ENCODE data around the gene TULP1.

Gene TULP1

DNA sequence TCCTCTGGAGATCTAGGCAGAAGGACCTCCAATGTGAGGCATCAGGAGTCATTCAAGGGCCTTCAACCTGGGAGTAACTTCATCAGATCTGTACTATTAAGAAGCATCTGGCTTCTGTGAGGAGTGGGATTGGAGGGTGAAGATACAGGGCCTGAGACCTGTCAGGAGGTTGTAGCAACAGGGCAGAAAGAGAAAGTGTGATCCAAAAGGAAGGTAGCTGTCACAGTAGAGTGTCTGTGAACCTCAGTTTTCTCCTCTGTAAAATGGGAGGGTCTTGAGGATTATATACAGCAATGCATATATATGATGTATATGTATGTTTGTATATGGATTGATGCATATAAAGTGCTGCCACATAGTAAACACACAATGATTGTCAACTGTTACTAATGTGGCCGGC is 47.0 kb downstream of the TULP1 start:
- H3K36me3 ChIP-seq (ENCODE audit: insufficient read depth, low read length): peaks cover 26% of the 10 kb centered on the region
- H3K9ac ChIP-seq (ENCODE audit: low read depth, low read length): no peak overlapping the region
- H3K4me1 ChIP-seq (ENCODE audit: insufficient read depth, low read length): peaks cover 6% of the 10 kb centered on the region; the same call in 1 of the 2 replicates
- H3K9me3 ChIP-seq (ENCODE audit: control insufficient read depth, insufficient read depth, low read length): no peaks in the 10 kb centered on the region

DNA sequence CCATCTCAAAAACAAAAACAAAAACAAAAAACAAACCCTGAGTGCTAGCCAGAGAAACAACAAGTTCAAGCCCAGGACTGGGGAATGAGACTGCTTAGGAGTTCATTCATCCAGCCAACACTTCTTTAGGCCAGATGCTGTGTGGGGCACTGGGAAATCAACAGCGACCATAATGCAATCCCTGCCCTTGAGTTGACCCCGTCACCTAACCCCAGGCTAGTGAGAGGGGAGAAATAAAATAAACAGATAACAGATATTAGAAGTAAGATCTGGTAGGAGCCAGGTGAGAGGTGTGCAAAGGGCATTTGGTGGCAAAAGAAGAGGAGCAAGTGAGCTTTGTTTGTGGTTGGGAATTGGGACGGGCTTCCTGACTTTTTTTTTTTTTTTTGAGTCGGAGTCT is 49.4 kb downstream of the TULP1 start:
- Histone ChIP-seq H3K9me3 (ENCODE audit: control insufficient read depth, insufficient read depth, low read length) (no peaks in the 10 kb centered on the region), H3K9ac (ENCODE audit: low read depth, low read length) (no peak overlapping the region), H3K4me1 (ENCODE audit: insufficient read depth, low read length) (no peaks in the 10 kb centered on the region), H3K36me3 (ENCODE audit: insufficient read depth, low read length) (peaks cover 7% of the 10 kb centered on the region; the same call in 1 of the 2 replicates)

DNA sequence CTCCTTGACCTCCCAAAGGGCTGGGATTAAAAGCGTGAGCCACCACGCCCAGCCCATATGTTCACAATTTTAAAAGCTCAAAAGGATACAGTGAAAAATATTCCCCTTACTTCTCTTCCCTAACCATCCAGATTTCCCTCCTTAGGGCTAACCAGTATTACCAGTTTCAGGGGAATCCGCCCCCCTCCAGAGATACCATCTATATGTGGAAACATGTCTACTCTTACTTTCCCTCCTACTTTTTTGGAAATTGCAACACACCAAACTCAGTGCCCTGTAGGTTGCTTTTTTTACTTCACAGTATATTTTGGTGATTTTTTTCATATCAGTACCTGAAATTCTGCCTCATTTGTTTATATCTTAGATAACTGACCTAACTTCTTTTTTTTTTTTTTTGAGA is 51.4 kb downstream of the TULP1 start:
- Histone ChIP-seq H3K9ac (ENCODE audit: low read depth, low read length) (no peak overlapping the region), H3K9me3 (ENCODE audit: control insufficient read depth, insufficient read depth, low read length) (no peaks in the 10 kb centered on the region), H3K4me1 (ENCODE audit: insufficient read depth, low read length) (no peaks in the 10 kb centered on the region), H3K36me3 (ENCODE audit: insufficient read depth, low read length) (peaks cover 3% of the 10 kb centered on the region; the same call in 1 of the 2 replicates)

DNA sequence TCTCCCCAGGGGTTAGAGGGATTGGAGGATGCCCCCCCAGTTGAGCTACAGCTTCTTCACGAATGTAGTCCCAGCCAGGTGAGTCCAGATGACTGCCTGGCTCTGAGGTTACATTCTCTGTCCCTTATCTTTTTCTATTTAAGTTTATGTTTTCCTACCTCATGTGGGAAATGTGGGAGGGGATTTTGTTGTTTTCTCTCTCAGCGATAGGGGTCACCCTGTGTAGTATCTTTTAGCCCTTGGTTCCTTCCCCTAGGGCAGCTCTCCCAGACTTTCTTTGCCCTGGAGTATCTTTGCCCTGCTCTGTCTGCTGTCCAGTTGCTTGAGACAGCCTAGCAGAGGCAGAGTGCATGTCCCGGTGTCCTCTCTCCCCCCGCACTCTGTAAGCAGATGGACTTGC is 54.8 kb downstream of the TULP1 start:
- Histone ChIP-seq H3K4me1 (ENCODE audit: insufficient read depth, low read length) (peaks cover 4% of the 10 kb centered on the region; the same call in 1 of the 2 replicates), H3K36me3 (ENCODE audit: insufficient read depth, low read length) (no peaks in the 10 kb centered on the region), H3K9ac (ENCODE audit: low read depth, low read length) (no peak overlapping the region), H3K9me3 (ENCODE audit: control insufficient read depth, insufficient read depth, low read length) (no peaks in the 10 kb centered on the region)

DNA sequence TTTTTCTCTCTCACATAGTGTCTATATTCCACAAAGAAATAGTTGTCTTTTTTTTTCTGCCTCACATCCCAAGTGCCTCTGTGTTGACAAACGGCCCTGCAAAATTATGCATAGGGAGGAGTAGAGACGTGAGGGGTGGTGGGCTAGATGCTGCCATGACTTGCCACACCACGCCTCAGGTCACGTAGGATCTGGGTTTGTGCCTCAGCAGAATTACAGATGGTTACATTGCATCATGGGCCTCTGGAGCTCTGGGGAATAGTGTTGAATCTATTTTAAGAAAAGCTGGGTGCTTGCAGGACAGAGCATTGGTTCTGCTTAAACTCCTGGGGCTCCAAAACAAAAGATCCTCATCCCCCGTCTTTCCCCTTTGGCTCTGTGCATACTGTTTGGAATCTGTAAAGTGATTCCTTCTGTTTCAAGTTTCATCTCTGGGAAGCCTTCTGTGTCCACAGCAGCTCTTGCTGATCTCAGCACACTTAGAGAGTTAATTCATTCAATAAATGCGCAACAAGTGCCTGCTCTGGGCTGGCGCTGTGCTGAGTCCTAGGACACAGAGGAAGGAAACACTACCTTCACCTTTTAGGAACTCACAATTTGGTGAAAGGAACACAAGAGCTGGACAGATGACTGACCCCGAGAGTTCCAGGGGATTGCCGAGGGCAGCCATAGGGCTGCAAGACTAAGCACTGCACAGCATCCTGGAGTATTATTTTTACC is 58.1 kb downstream of the TULP1 start:
- H3K9ac ChIP-seq (ENCODE audit: low read depth, low read length): no peak overlapping the region
- no peaks in the 10 kb centered on the region for H3K9me3 ChIP-seq (ENCODE audit: control insufficient read depth, insufficient read depth, low read length)
- peaks cover 8% of the 10 kb centered on the region for H3K4me1 ChIP-seq (ENCODE audit: insufficient read depth, low read length)
- no peaks in the 10 kb centered on the region for H3K36me3 ChIP-seq (ENCODE audit: insufficient read depth, low read length)

DNA sequence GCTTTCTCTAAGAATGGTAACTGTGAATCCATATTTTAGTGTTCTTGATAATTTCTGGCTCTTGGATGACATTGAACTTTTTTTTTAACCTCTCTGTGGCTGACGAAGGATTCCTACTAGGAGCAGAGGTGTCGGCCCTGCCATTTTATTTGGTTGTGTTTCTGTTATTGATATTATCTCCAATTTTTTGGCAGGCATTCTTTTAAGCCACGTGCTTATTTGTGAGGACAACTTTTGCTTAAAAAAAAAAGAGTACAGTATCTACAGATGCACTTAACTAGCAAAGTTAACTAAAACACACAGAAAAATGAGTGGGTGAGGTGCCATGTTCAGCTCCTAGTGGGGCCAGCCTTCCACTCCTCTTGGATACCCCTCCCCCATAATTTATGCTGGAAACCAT is 59.5 kb downstream of the TULP1 start:
- peak overlapping the region; percentile 76; the same call in 1 of the 2 replicates for H3K9ac ChIP-seq (ENCODE audit: low read depth, low read length)
- peaks cover 8% of the 10 kb centered on the region for H3K4me1 ChIP-seq (ENCODE audit: insufficient read depth, low read length)
- no peaks in the 10 kb centered on the region for H3K36me3 ChIP-seq (ENCODE audit: insufficient read depth, low read length)

DNA sequence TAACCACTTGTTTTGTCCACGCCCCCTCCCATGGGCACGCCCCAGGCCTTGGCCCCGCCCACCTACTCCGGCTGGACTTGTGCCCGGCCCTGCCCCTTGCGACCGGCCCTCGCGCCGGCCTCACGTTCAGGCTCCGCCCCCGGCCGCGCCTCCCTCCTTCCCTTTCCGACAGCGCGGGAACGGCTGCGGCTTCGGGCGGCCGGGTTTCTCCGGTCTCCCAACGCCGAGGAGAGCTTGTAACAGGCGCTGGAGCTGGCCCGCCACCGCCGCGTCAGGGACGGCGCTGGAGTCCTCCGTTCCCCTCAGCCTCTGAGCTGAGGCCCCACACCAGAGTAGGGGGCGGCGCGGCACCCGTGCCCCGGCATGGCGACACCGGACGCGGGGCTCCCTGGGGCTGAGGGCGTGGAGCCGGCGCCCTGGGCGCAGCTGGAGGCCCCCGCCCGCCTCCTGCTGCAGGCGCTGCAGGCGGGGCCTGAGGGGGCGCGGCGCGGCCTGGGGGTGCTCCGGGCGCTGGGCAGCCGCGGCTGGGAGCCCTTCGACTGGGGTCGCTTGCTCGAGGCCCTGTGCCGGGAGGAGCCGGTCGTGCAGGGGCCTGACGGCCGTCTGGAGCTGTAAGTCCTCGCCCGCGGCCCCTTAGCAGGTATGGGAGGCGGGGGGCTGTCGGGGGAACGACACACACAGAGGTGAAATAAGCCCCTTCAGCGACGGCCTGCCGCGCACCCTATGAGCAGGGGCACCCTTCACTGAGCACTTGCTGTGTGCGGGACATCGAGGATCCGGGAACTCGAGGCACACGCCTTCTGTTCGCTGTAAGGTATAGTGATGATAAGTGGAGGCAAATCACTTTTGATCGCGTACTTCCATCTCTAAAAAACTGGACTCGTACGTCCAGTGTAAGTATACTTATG is 60.3 kb downstream of the TULP1 start, which contains the start of gene FANCE:
TSS of gene FANCE (plus strand) at position 156 of the 908 bp plus-strand sequence. CDS start at position 364, 208 bp downstream.
- Histone ChIP-seq H3K4me1 (ENCODE audit: insufficient read depth, low read length) (peaks cover 8% of the 10 kb centered on the region), H3K9ac (ENCODE audit: low read depth, low read length) (peak within 1 kb of the TSS; percentile 76), H3K36me3 (ENCODE audit: insufficient read depth, low read length) (no peaks in the 10 kb centered on the region), H3K9me3 (ENCODE audit: control insufficient read depth, insufficient read depth, low read length) (no peaks in the 10 kb centered on the region)

More for the DNA sequence above, 59.5 kb downstream of the TULP1 start:
- no peaks in the 10 kb centered on the region for H3K9me3 ChIP-seq (ENCODE audit: control insufficient read depth, insufficient read depth, low read length)

DNA sequence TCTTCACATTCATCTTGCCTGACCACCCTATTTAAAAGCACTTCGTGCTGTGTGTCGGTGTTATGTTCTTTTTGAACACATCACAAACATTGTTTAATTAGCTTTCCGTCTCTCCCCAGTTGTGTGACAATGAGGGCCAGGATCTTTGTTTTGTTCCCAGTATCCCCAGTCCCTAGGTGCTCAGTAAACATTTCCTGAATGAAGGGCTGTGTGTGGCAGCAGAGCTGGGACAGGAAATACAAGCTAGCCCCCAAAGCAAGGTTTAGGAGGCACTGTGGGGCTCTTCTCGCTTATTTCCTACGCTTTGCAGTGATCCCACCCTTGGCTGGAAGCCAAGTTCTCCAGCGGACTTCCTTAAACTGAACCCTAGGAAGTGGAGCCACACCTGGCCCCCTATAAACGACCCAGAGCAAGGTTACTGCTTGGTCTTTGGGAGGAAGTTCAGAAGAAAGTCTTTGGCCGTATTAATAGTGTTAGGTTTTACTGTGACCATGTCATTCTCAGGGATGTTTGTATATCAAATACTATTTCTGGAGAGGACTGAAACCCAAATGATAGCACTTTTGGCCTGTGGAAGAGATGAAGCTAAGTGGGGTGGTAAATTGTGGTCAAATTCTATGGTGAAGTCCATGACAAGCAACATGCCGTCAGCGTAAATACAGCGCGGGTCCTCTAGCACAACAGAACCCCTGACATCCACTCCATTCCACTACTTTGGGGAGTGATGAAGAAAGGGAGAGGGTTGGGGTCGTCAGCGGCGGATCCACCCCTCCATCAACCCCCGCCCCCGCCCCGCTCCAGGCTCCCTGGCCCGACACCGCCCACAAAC is 61.1 kb downstream of the TULP1 start:
- H3K4me1 ChIP-seq (ENCODE audit: insufficient read depth, low read length): peaks cover 8% of the 10 kb centered on the region
- H3K9me3 ChIP-seq (ENCODE audit: control insufficient read depth, insufficient read depth, low read length): no peaks in the 10 kb centered on the region
- H3K9ac ChIP-seq (ENCODE audit: low read depth, low read length): peak overlapping the region; percentile 28; the same call in 1 of the 2 replicates
- H3K36me3 ChIP-seq (ENCODE audit: insufficient read depth, low read length): no peaks in the 10 kb centered on the region

DNA sequence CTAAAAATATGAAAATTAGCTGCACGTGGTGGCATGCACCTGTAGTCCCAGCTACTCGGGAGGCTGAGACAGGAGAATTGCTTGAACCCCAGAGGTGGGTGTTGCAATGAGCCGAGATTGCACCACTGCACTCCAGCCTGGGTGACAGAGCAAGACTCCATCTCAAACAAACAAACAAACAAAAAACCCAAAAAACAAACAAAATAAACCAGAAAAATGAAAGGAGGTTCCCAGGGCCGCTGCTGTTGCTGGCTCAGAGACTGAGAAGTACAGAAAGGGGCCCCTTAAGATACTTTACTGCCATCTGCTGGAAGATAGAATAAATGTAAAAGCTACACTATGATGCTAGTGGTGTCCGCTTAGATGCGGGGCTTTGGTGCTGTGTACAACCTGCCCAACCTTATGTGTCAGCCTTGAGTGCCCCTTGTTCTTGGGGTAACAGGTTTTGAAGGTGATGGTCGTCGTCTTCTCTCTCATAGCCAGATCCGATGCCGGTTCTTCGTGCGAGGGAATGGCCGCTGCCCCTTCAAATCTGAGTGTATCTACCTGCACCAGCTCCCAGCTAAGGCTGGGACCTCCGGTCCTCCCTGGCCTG is 63.3 kb downstream of the TULP1 start:
- Histone ChIP-seq H3K4me1 (ENCODE audit: insufficient read depth, low read length) (peaks cover 5% of the 10 kb centered on the region), H3K9me3 (ENCODE audit: control insufficient read depth, insufficient read depth, low read length) (no peaks in the 10 kb centered on the region)

DNA sequence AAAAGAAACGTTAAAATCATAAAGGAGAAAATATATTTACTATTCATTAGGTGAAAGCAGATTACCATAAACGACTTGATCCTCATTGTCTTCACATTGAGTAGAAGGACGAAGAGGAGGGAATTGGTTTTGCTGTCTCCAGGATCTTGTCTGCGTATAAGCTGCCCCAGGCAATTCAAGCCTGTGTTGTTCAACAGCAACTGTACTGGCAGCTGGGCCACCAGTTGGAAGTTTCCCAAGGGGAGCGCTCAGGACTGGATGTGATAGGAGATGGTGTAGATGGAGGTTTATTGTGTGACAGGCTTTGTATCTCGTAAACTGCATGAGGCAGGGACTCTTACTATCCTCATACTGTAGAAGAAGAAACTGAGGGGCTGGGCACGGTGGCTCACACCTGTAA is 64.5 kb downstream of the TULP1 start:
- Histone ChIP-seq H3K36me3 (ENCODE audit: insufficient read depth, low read length) (no peaks in the 10 kb centered on the region), H3K4me1 (ENCODE audit: insufficient read depth, low read length) (peaks cover 4% of the 10 kb centered on the region; the same call in 1 of the 2 replicates)

More for the DNA sequence above, 63.3 kb downstream of the TULP1 start:
- H3K36me3 ChIP-seq (ENCODE audit: insufficient read depth, low read length): no peaks in the 10 kb centered on the region
- H3K9ac ChIP-seq (ENCODE audit: low read depth, low read length): no peak overlapping the region

More for the DNA sequence above, 64.5 kb downstream of the TULP1 start:
- Histone ChIP-seq H3K9ac (ENCODE audit: low read depth, low read length) (no peak overlapping the region), H3K9me3 (ENCODE audit: control insufficient read depth, insufficient read depth, low read length) (no peaks in the 10 kb centered on the region)

All from ES-I3 (cell line).